GM18526 (cell line): ENCODE measurements around the gene DLEC1.

Experiments
- POLR2A ChIP-seq: IDR thresholded peaks from 3 replicates; pipeline ENCODE4 v1.6.1; 2011; ENCODE audit not compliant: insufficient read length; ENCODE audit errors: extremely low read depth

The DLEC1 gene

GRCh38 chr3:37997791-37998370 is 41.1 kb upstream of the DLEC1 start:
- TF ChIP-seq POLR2A, result no peak

- TF ChIP-seq POLR2A, result no peak
These were observed 39.2 kb upstream of the DLEC1 start for GRCh38 chr3:37999836-38000235.

GRCh38 chr3:38000242-38000916 is 38.6 kb upstream of the DLEC1 start:
- TF ChIP-seq POLR2A, result no peak

GRCh38 chr3:38000965-38001455 is 38.0 kb upstream of the DLEC1 start:
- TF ChIP-seq POLR2A, result no peak

- TF ChIP-seq POLR2A, result no peak
These were observed 37.4 kb upstream of the DLEC1 start for GRCh38 chr3:38001456-38002081.

GRCh38 chr3:38002291-38002876 is 36.6 kb upstream of the DLEC1 start:
- TF ChIP-seq POLR2A, result no peak

GRCh38 chr3:38002940-38003339 is 36.1 kb upstream of the DLEC1 start:
- TF ChIP-seq POLR2A, result no peak

GRCh38 chr3:38003371-38003816 is 35.6 kb upstream of the DLEC1 start:
- no peak for TF ChIP-seq POLR2A

GRCh38 chr3:38003817-38004414 is 35.1 kb upstream of the DLEC1 start:
- TF ChIP-seq POLR2A, result no peak

- TF ChIP-seq POLR2A, result no peak
These were observed 34.5 kb upstream of the DLEC1 start for GRCh38 chr3:38004415-38005075.

- no peak for TF ChIP-seq POLR2A
These were observed 33.7 kb upstream of the DLEC1 start for GRCh38 chr3:38005076-38006020.

- TF ChIP-seq POLR2A, result no peak
These were observed 33.0 kb upstream of the DLEC1 start for GRCh38 chr3:38006031-38006430.

GRCh38 chr3:38006445-38006995 is 32.5 kb upstream of the DLEC1 start:
- no peak for TF ChIP-seq POLR2A

- TF ChIP-seq POLR2A, result no peak
These were observed 31.3 kb upstream of the DLEC1 start for GRCh38 chr3:38007754-38008090.
